ENCODE data around the gene BRI3.

Gene BRI3

GRCh38 chr7:98288064-98288823 lies 6.8 kb downstream of the BRI3 start:
- no peak for DNase-seq

GRCh38 chr7:98289333-98289875 lies 7.9 kb downstream of the BRI3 start:
- DNase-seq, result no peak

- no peak for DNase-seq
Observed at GRCh38 chr7:98291717-98292116, 10.2 kb downstream of the BRI3 start.

GRCh38 chr7:98293265-98293664 lies 11.8 kb downstream of the BRI3 start:
- no peak for DNase-seq

- no peak for DNase-seq
Observed at GRCh38 chr7:98293746-98294145, 12.3 kb downstream of the BRI3 start.

GRCh38 chr7:98294326-98294725 lies 12.8 kb downstream of the BRI3 start:
- DNase-seq, result no peak

GRCh38 chr7:98294798-98295382 lies 13.4 kb downstream of the BRI3 start:
- no peak for DNase-seq

- no peak for DNase-seq
Observed at GRCh38 chr7:98295467-98296192, 14.1 kb downstream of the BRI3 start.

GRCh38 chr7:98296833-98297232 lies 15.3 kb downstream of the BRI3 start:
- no peak for DNase-seq

- no peak for DNase-seq
Observed at GRCh38 chr7:98297626-98298286, 16.3 kb downstream of the BRI3 start.

- no peak for DNase-seq
Observed at GRCh38 chr7:98300595-98301372, 19.3 kb downstream of the BRI3 start.

GRCh38 chr7:98301693-98302470 lies 20.4 kb downstream of the BRI3 start:
- DNase-seq, result no peak

GRCh38 chr7:98303176-98303865 lies 21.8 kb downstream of the BRI3 start:
- DNase-seq, result no peak

- DNase-seq, result no peak
Observed at GRCh38 chr7:98303906-98304305, 22.4 kb downstream of the BRI3 start.

- no peak for DNase-seq
Observed at GRCh38 chr7:98305951-98306535, 24.6 kb downstream of the BRI3 start.

GRCh38 chr7:98307971-98308466 lies 26.5 kb downstream of the BRI3 start:
- DNase-seq, result no peak

- DNase-seq, result no peak
Observed at GRCh38 chr7:98309566-98309965, 28.1 kb downstream of the BRI3 start.

- DNase-seq, result no peak
Observed at GRCh38 chr7:98312201-98312600, 30.7 kb downstream of the BRI3 start.

- DNase-seq, result no peak
Observed at GRCh38 chr7:98314469-98314868, 33.0 kb downstream of the BRI3 start.

- DNase-seq, result no peak
Observed at GRCh38 chr7:98315318-98315993, 34.0 kb downstream of the BRI3 start.

Measured in NCI-H187 treated with DMSO at 0.1 percent for 48 hours (cell line).